Ascending aorta (tissue), 2 donors: ENCODE results near the gene SLK. TPM values are rescaled to one million over a fixed set of nuclear protein-coding genes. Genes with fewer than 3 reads are reported as not detected.

Source experiments
- DNase-seq, 2 donors: peaks; one replicate each; pipeline ENCODE4 v3.0.0-alpha.2; 2019; ENCODE audit warnings: low spot score in 2 of 2
- H3K27ac ChIP-seq, 2 donors: fragments of 200-600 bp; sonication (generic); one replicate each; pipeline ENCODE4 v1.5.1; 2016 to 2017; ENCODE audit warnings: mild to moderate bottlenecking in 1 of 2
- H3K27me3 ChIP-seq: fragments of 200-600 bp; sonication (generic); one replicate; pipeline ENCODE4 v1.5.1; 2017
- H3K36me3 ChIP-seq, 2 donors: fragments of 200-600 bp; sonication (generic); one replicate each; pipeline ENCODE4 v1.5.1; 2016
- H3K4me1 ChIP-seq, 2 donors: fragments of 200-600 bp; sonication (generic); one replicate each; pipeline ENCODE4 v1.5.1; 2016 to 2017; ENCODE audit warnings: mild to moderate bottlenecking in 1 of 2
- H3K4me3 ChIP-seq, 2 donors: fragments of 200-600 bp; sonication (generic); one replicate each; pipeline ENCODE4 v1.5.1; 2016 to 2017; ENCODE audit warnings: mild to moderate bottlenecking in 1 of 2
- H3K9me3 ChIP-seq, 2 donors: fragments of 200-600 bp; sonication (generic); one replicate each; pipeline ENCODE4 v1.5.1; 2016
- CTCF ChIP-seq, 3 experiments: fragments of 200-600 bp in 2 of 3; fragments of 450-650 bp in 1 of 3; sonication (generic) in 2 of 3; IDR thresholded peaks; one replicate each; pipeline ENCODE4 v1.5.1; 2016 to 2019; ENCODE audit warnings: antibody characterized with exemption in 3 of 3, mild to moderate bottlenecking in 1 of 3, moderate library complexity in 1 of 3
- intact Hi-C: fragments of 100-400 bp; cut with DNase I; formaldehyde crosslinking; loops from one replicate; pipeline ENCODE4 v1.15.1; 2023
- total RNA-seq: library from RNA; depleted of rRNA; stranded (reverse); fragments of >200 nt; gene quantifications from one replicate; pipeline ENCODE4 v1.1.0, GENCODE V29; 2016

SLK gene
- total RNA-seq, 1 donor from 2014 or later = 26.1 TPM

- DNase-seq = no peak
- Histone ChIP-seq H3K36me3 (no peaks in the 10 kb centered on the region), H3K4me3 (no peak overlapping the region), H3K9me3 (no peaks in the 10 kb centered on the region), H3K4me1 (peaks cover 5 to 6% of the 10 kb centered on the region in 2 donors), H3K27ac (no peak overlapping the region), H3K27me3 (no peaks in the 10 kb centered on the region)
- TF ChIP-seq CTCF (IDR thresholded peaks at IDR 0.05) = no peak
- intact Hi-C loops = no loop called here
These were observed 45.2 kb upstream of the SLK start for GRCh38 chr10:103921750-103922195.

GRCh38 chr10:103922659-103923058, 44.3 kb upstream of the SLK start:
- Histone ChIP-seq H3K4me3 (no peak overlapping the region), H3K4me1 (peaks cover 3 to 5% of the 10 kb centered on the region in 2 donors), H3K27ac (no peak overlapping the region), H3K36me3 (no peaks in the 10 kb centered on the region), H3K9me3 (no peaks in the 10 kb centered on the region), H3K27me3 (no peaks in the 10 kb centered on the region)
- DNase-seq = no peak
- intact Hi-C loops = no loop called here
- TF ChIP-seq CTCF (IDR thresholded peaks at IDR 0.05) = no peak

- peaks cover 2 to 3% of the 10 kb centered on the region in 2 donors for H3K4me1 ChIP-seq
- no peak for DNase-seq
- intact Hi-C loops = no loop called here
These were observed 43.4 kb upstream of the SLK start for GRCh38 chr10:103923502-103923901.

GRCh38 chr10:103925591-103925990, 41.3 kb upstream of the SLK start:
- TF ChIP-seq CTCF (IDR thresholded peaks at IDR 0.05) = no peak
- Histone ChIP-seq H3K27ac (no peak overlapping the region), H3K4me3 (no peak overlapping the region), H3K9me3 (no peaks in the 10 kb centered on the region), H3K36me3 (no peaks in the 10 kb centered on the region), H3K4me1 (no peaks in the 10 kb centered on the region), H3K27me3 (no peaks in the 10 kb centered on the region)
- intact Hi-C loops = no loop called here
- DNase-seq = no peak

More at GRCh38 chr10:103923502-103923901, 43.4 kb upstream of the SLK start:
- Histone ChIP-seq H3K27me3 (no peaks in the 10 kb centered on the region), H3K4me3 (no peak overlapping the region), H3K9me3 (no peaks in the 10 kb centered on the region), H3K36me3 (no peaks in the 10 kb centered on the region), H3K27ac (no peak overlapping the region)
- TF ChIP-seq CTCF (IDR thresholded peaks at IDR 0.05) = no peak

- intact Hi-C loops = no loop called here
- H3K36me3 ChIP-seq = no peaks in the 10 kb centered on the region
- H3K4me1 ChIP-seq = no peaks in the 10 kb centered on the region
- no peak overlapping the region for H3K27ac ChIP-seq
- no peaks in the 10 kb centered on the region for H3K9me3 ChIP-seq
- no peak for TF ChIP-seq CTCF (IDR thresholded peaks at IDR 0.05)
- H3K27me3 ChIP-seq = no peaks in the 10 kb centered on the region
- DNase-seq = no peak
- H3K4me3 ChIP-seq = no peak overlapping the region
These were observed 40.1 kb upstream of the SLK start for GRCh38 chr10:103926722-103927319.

- no peak for DNase-seq
- Histone ChIP-seq H3K27ac (no peak overlapping the region), H3K36me3 (no peaks in the 10 kb centered on the region), H3K9me3 (no peaks in the 10 kb centered on the region), H3K27me3 (no peaks in the 10 kb centered on the region), H3K4me3 (no peak overlapping the region), H3K4me1 (no peaks in the 10 kb centered on the region)
- no peak for TF ChIP-seq CTCF (IDR thresholded peaks at IDR 0.05)
- intact Hi-C loops = no loop called here
These were observed 38.2 kb upstream of the SLK start for GRCh38 chr10:103928784-103929183.
